ENCODE results near the gene DNAH6. TPM values are rescaled to one million over a fixed set of nuclear protein-coding genes. Genes with fewer than 3 reads are reported as not detected.

Gene DNAH6
- total and polyA plus RNA-seq, 2 experiments from 2014 or later: 0.11 TPM; not detected in 1

DNA sequence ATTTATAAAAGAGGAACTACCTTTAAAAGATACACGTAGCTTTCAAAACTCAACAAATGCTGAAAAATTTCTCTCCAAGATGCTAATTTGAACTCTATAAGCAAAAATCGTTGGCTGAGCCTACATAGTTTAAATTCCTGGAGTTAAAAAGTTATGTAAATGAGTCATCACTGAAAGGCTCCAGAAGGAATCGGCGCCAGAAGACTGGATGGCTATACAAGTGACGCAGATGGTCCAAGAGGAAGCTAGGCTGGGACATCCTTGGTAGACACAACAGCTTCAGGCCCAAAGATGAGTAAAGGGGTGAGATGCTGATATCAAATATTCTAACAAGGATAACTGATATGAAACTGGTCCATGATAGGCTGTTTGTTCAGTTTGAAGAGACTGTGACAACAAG is 22.8 kb upstream of the DNAH6 start:
- TF ChIP-seq EZH2phosphoT487 (IDR thresholded peaks at IDR 0.05; ENCODE audit: insufficient read depth, low read depth) (no peak), EZH2 (IDR thresholded peaks at IDR 0.05; ENCODE audit: insufficient read depth, poor library complexity, severe bottlenecking) (no peak)
- peak overlapping the region; percentile 71 for H3K4me2 ChIP-seq (ENCODE audit: unreplicated experiment)
- H4K20me1 ChIP-seq (ENCODE audit: insufficient read depth): no peaks in the 10 kb centered on the region
- in situ Hi-C loops (cut with MboI): loop anchor here (10.0 to 25.0 kb wide), 2 partner anchors 381 to 794 kb away; no protein-coding TSS in a partner anchor
- no peaks in the 10 kb centered on the region for H3K79me2 ChIP-seq (ENCODE audit: insufficient read depth)
- no peaks in the 10 kb centered on the region for H3K36me3 ChIP-seq (ENCODE audit: low read depth)
- H3K27me3 ChIP-seq (replicated peaks; ENCODE audit: insufficient read depth): no peaks in the 10 kb centered on the region
- peak overlapping the region; percentile 93 for H3K27ac ChIP-seq
- peak overlapping the region; percentile 57; the same call in 1 of the 2 replicates for H3K9ac ChIP-seq
- 2% methylated on average over 5 of the region's 5 CpGs for WGBS, 2 experiments (ENCODE audit: low coverage in 1 of 2, low lambda C conversion rate in 2 of 2, missing lambda C conversion rate in 2 of 2)
- H3K4me1 ChIP-seq (ENCODE audit: insufficient read depth): peaks cover 23% of the 10 kb centered on the region
- no peaks in the 10 kb centered on the region for H3K9me2 ChIP-seq (ENCODE audit: insufficient read depth)
- H3K4me3 ChIP-seq: 0 out of 2 replicates have a peak overlapping the region, but pooled peaks have one; percentile 39
- no peaks in the 10 kb centered on the region for H3K9me3 ChIP-seq (ENCODE audit: low read depth)
- H2AFZ ChIP-seq: peak overlapping the region; percentile 47
- H3F3A ChIP-seq (ENCODE audit: insufficient read depth): peaks cover 20% of the 10 kb centered on the region
- peak; percentile 96 for DNase-seq

DNA sequence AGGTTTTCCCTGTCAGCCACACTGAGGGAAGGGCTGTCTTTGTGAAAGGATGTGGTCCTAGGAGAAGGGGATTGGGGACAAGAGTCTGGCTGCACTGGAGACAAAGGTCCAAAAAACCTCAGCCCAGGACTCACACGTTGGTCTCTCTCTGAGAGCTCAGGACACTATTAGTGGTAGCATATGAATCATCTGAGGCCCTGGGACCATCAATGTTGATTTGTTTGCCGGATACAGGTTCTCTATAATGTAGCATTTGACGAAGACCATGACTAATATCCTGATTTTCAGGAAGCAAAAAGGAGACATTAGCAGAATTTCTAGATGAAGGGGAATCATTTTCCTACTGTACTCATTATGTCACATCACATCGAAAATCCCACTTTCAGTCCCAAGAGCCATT is 22.2 kb upstream of the DNAH6 start:
- Histone ChIP-seq H3K9me2 (ENCODE audit: insufficient read depth) (no peaks in the 10 kb centered on the region), H3K4me2 (ENCODE audit: unreplicated experiment) (peak overlapping the region; percentile 71), H4K20me1 (ENCODE audit: insufficient read depth) (no peaks in the 10 kb centered on the region), H2AFZ (peak overlapping the region; percentile 47), H3K4me3 (0 out of 2 replicates have a peak overlapping the region, but pooled peaks have one; percentile 1), H3K36me3 (ENCODE audit: low read depth) (no peaks in the 10 kb centered on the region), H3F3A (ENCODE audit: insufficient read depth) (peaks cover 20% of the 10 kb centered on the region), H3K79me2 (ENCODE audit: insufficient read depth) (no peaks in the 10 kb centered on the region), H3K27me3 (replicated peaks; ENCODE audit: insufficient read depth) (no peaks in the 10 kb centered on the region), H3K27ac (peak overlapping the region; percentile 93), H3K9me3 (ENCODE audit: low read depth) (no peaks in the 10 kb centered on the region), H3K4me1 (ENCODE audit: insufficient read depth) (peaks cover 23% of the 10 kb centered on the region), H3K9ac (peak overlapping the region; percentile 57; the same call in 1 of the 2 replicates)
- 10% methylated on average over 4 of the region's 4 CpGs for WGBS, 2 experiments (ENCODE audit: low coverage in 1 of 2, low lambda C conversion rate in 2 of 2, missing lambda C conversion rate in 2 of 2)
- TF ChIP-seq EZH2phosphoT487 (IDR thresholded peaks at IDR 0.05; ENCODE audit: insufficient read depth, low read depth): no peak
- no peak for TF ChIP-seq EZH2 (IDR thresholded peaks at IDR 0.05; ENCODE audit: insufficient read depth, poor library complexity, severe bottlenecking)
- in situ Hi-C loops (cut with MboI): loop anchor here (10.0 to 25.0 kb wide), 2 partner anchors 381 to 793 kb away; no protein-coding TSS in a partner anchor
- peak; percentile 60 for DNase-seq

DNA sequence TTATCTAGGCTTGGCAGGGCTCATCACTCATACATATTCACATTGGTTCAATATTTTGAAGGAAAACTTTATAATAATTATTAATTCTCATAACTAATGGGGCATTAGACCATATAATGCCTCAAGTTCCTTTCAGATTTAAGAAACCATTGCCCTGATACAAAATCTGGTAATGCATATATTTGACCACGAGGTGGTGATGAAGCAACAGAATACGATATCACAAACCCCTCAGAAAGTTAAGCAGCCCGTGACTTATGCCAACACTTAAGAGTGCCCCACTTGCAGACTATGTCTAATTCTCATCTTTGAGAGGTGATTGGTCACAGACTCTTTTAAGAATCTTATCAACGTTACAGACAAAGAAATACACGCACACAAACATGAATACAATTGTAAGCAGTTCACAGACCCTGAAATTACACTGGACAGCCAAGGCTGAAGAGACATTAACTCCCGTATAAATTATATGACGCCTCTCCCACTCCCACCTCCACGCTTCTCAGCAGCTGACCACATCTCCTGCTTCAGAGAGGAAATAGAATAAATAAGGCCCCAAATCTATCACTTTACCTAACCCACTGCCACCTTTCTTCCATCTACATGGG is 20.7 kb upstream of the DNAH6 start:
- Histone ChIP-seq H3K27me3 (replicated peaks; ENCODE audit: insufficient read depth) (no peaks in the 10 kb centered on the region), H3K9ac (no peak overlapping the region), H4K20me1 (ENCODE audit: insufficient read depth) (no peaks in the 10 kb centered on the region), H3K4me1 (ENCODE audit: insufficient read depth) (peaks cover 23% of the 10 kb centered on the region), H3F3A (ENCODE audit: insufficient read depth) (peaks cover 20% of the 10 kb centered on the region), H3K9me2 (ENCODE audit: insufficient read depth) (no peaks in the 10 kb centered on the region), H3K79me2 (ENCODE audit: insufficient read depth) (no peaks in the 10 kb centered on the region), H3K36me3 (ENCODE audit: low read depth) (no peaks in the 10 kb centered on the region), H3K27ac (no peak overlapping the region), H3K9me3 (ENCODE audit: low read depth) (no peaks in the 10 kb centered on the region), H2AFZ (no peak overlapping the region), H3K4me3 (no peak overlapping the region), H3K4me2 (ENCODE audit: unreplicated experiment) (no peak overlapping the region)
- 23 to 24% methylated on average over 8 of the region's 8 CpGs for WGBS, 2 experiments (ENCODE audit: low coverage in 1 of 2, low lambda C conversion rate in 2 of 2, missing lambda C conversion rate in 2 of 2)
- TF ChIP-seq EZH2 (IDR thresholded peaks at IDR 0.05; ENCODE audit: insufficient read depth, poor library complexity, severe bottlenecking): no peak
- no peak for TF ChIP-seq EZH2phosphoT487 (IDR thresholded peaks at IDR 0.05; ENCODE audit: insufficient read depth, low read depth)
- peak; percentile 81 for DNase-seq
- in situ Hi-C loops (cut with MboI): loop anchor here (10.0 to 25.0 kb wide), 2 partner anchors 379 to 792 kb away; no protein-coding TSS in a partner anchor

DNA sequence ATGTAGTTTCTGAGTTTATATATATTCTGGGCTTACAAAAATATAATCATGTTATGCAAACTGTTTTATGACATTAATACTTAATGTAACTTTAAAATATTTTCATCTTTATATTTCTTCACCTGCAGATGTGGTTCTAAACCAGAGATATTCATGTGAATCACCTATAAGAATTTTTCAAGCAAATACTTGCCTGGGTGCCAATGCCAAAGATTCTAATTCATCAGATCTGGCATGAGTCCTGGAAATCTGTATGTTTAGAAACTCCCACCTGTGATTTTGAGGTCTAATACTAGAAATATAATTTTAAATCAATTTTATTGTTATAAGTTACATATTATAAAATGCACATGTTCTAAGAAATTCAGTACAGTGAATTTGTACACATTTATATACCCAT is 19.9 kb upstream of the DNAH6 start:
- Histone ChIP-seq H3K4me2 (ENCODE audit: unreplicated experiment) (no peak overlapping the region), H3K27me3 (replicated peaks; ENCODE audit: insufficient read depth) (no peaks in the 10 kb centered on the region), H3K27ac (no peak overlapping the region), H3K4me1 (ENCODE audit: insufficient read depth) (peaks cover 23% of the 10 kb centered on the region), H3K9ac (no peak overlapping the region), H3K9me3 (ENCODE audit: low read depth) (no peaks in the 10 kb centered on the region), H3K9me2 (ENCODE audit: insufficient read depth) (no peaks in the 10 kb centered on the region), H4K20me1 (ENCODE audit: insufficient read depth) (no peaks in the 10 kb centered on the region), H3K79me2 (ENCODE audit: insufficient read depth) (no peaks in the 10 kb centered on the region), H3K36me3 (ENCODE audit: low read depth) (no peaks in the 10 kb centered on the region), H3K4me3 (no peak overlapping the region), H3F3A (ENCODE audit: insufficient read depth) (peaks cover 20% of the 10 kb centered on the region), H2AFZ (no peak overlapping the region)
- TF ChIP-seq EZH2 (IDR thresholded peaks at IDR 0.05; ENCODE audit: insufficient read depth, poor library complexity, severe bottlenecking) (no peak), EZH2phosphoT487 (IDR thresholded peaks at IDR 0.05; ENCODE audit: insufficient read depth, low read depth) (no peak)
- in situ Hi-C loops (cut with MboI): loop anchor here (10.0 to 25.0 kb wide), 2 partner anchors 378 to 791 kb away; no protein-coding TSS in a partner anchor
- DNase-seq: no peak

All from GM23248 (cell line).